Upper lobe of right lung (tissue), 1 donor: ENCODE results near the gene ARHGEF37. TPM values are rescaled to one million over a fixed set of nuclear protein-coding genes. Genes with fewer than 3 reads are reported as not detected.

Source experiments
- ATAC-seq: fragments of 200-7000 bp; cut with Tn5 transposase; one replicate; pipeline ENCODE4 v1.9.1; 2020; ENCODE audit warnings: mild to moderate bottlenecking, moderate library complexity
- DNase-seq: peaks from one replicate; pipeline ENCODE4 v3.0.0-alpha.2; 2020
- H3K27ac ChIP-seq: fragments of 200-600 bp; one replicate; pipeline ENCODE4 v1.8.0; 2022
- H3K27me3 ChIP-seq: fragments of 200-600 bp; one replicate; pipeline ENCODE4 v1.8.0; 2022; ENCODE audit warnings: mild to moderate bottlenecking
- H3K36me3 ChIP-seq: fragments of 200-600 bp; one replicate; pipeline ENCODE4 v1.8.0; 2022
- H3K4me1 ChIP-seq: fragments of 200-600 bp; one replicate; pipeline ENCODE4 v1.8.0; 2022
- H3K4me3 ChIP-seq: fragments of 200-600 bp; one replicate; pipeline ENCODE4 v1.8.0; 2022; ENCODE audit warnings: mild to moderate bottlenecking
- H3K9me3 ChIP-seq: fragments of 200-600 bp; one replicate; pipeline ENCODE4 v1.8.0; 2022
- intact Hi-C: fragments of 100-400 bp; cut with DNase I; formaldehyde crosslinking; loops from one replicate; pipeline ENCODE4 v1.11.0; 2022
- total RNA-seq: library from RNA; stranded (reverse); fragmentation: NEBNext Ultra II Directional; extraction: Animal tissue kit (Norgen Biotek cat#: 25700); gene quantifications from one replicate; pipeline ENCODE4 v1.2.1, GENCODE V29; 2021
- TF ChIP-seq, protein P1 (sequence below): fragments of 200-600 bp; IDR thresholded peaks from one replicate; pipeline ENCODE4 v1.8.0; 2022; ENCODE audit warnings: antibody characterized with exemption
- donor health status: DM: no; HTN: yes; CAD: no; lungs with severe emphysema.

ARHGEF37 gene
- total RNA-seq, 1 donor from 2014 or later: 13.3 TPM

DNA sequence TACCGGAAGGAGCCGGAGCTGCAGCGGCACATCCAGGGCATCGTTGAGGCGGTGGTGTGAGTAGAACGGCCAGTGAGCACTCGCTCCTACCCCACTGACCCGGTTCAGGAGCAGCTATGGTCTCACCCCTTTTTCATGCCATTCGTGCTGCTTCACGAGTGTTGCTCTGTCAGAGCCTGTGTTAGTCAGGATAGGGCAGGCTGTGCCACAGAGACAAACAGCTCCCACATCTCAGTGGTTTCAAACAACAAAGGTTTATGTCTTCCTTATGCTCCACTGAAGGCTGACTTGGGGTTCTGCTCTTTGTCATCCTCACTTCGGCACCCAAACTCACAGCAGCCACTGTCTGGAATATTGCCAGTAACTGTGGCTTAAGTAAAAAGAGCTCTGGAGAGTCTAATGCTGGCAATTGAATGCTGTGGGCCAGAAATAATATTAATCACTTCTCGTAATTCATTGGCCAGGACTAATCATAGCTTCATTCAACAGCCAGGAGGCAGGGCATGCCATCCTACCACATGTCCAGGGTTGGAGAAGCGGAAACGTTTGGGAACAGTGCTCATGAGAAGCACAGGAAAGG is 28.4 kb downstream of the ARHGEF37 start:
- intact Hi-C loops: no loop called here
- Histone ChIP-seq H3K9me3 (no peaks in the 10 kb centered on the region), H3K36me3 (peaks cover 18% of the 10 kb centered on the region), H3K27me3 (no peaks in the 10 kb centered on the region), H3K4me1 (peaks cover 6% of the 10 kb centered on the region), H3K4me3 (no peak overlapping the region), H3K27ac (no peak overlapping the region)
- TF ChIP-seq, protein P1, sequence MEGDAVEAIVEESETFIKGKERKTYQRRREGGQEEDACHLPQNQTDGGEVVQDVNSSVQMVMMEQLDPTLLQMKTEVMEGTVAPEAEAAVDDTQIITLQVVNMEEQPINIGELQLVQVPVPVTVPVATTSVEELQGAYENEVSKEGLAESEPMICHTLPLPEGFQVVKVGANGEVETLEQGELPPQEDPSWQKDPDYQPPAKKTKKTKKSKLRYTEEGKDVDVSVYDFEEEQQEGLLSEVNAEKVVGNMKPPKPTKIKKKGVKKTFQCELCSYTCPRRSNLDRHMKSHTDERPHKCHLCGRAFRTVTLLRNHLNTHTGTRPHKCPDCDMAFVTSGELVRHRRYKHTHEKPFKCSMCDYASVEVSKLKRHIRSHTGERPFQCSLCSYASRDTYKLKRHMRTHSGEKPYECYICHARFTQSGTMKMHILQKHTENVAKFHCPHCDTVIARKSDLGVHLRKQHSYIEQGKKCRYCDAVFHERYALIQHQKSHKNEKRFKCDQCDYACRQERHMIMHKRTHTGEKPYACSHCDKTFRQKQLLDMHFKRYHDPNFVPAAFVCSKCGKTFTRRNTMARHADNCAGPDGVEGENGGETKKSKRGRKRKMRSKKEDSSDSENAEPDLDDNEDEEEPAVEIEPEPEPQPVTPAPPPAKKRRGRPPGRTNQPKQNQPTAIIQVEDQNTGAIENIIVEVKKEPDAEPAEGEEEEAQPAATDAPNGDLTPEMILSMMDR: no peak
- DNase-seq (no peak), ATAC-seq (no peak)

- Histone ChIP-seq H3K36me3 (peaks cover 18% of the 10 kb centered on the region), H3K9me3 (no peaks in the 10 kb centered on the region), H3K4me1 (peaks cover 6% of the 10 kb centered on the region), H3K27ac (peak overlapping the region; percentile 4), H3K4me3 (no peak overlapping the region), H3K27me3 (no peaks in the 10 kb centered on the region)
- intact Hi-C loops: no loop called here
- no peak for DNase-seq
- no peak for ATAC-seq
- TF ChIP-seq, protein P1: no peak
Measured at GRCh38 chr5:149610589-149611255, 29.4 kb downstream of the ARHGEF37 start.

DNA sequence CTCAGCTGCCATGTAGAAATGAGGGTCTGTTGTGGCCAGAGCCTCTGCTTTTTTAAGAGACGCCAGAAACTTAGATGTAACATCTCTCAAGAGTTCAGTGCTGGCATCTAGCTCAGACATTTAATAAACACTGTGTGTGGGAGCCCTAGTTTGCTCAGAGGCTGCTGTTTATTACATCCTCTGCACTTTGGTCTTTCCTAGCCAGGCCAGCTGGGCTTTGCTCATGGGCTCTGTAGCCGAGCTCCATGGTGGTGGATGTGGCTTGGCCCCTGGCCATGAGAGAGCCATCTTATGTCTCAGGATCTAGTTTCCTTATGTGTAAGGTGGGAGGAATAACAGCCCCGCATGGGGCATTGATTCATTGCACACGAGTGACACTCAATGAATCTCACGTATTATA is 30.0 kb downstream of the ARHGEF37 start:
- H3K27me3 ChIP-seq: no peaks in the 10 kb centered on the region
- DNase-seq (no peak), ATAC-seq (peak; percentile 32)
- TF ChIP-seq, protein P1: no peak
- intact Hi-C loops: no loop called here
- H3K4me1 ChIP-seq: peaks cover under 1% of the 10 kb centered on the region
- peak overlapping the region; percentile 4 for H3K27ac ChIP-seq
- no peak overlapping the region for H3K4me3 ChIP-seq
- H3K9me3 ChIP-seq: no peaks in the 10 kb centered on the region
- H3K36me3 ChIP-seq: peaks cover 19% of the 10 kb centered on the region

GRCh38 chr5:149614034-149614907 is 33.0 kb downstream of the ARHGEF37 start:
- peaks cover 35% of the 10 kb centered on the region for H3K36me3 ChIP-seq
- H3K4me3 ChIP-seq: no peak overlapping the region
- no peak overlapping the region for H3K27ac ChIP-seq
- H3K4me1 ChIP-seq: no peaks in the 10 kb centered on the region
- H3K9me3 ChIP-seq: no peaks in the 10 kb centered on the region
- ATAC-seq (no peak), DNase-seq (no peak)
- TF ChIP-seq, protein P1: no peak
- intact Hi-C loops: no loop called here
- no peaks in the 10 kb centered on the region for H3K27me3 ChIP-seq

- TF ChIP-seq, protein P1: no peak
- intact Hi-C loops: no loop called here
- no peaks in the 10 kb centered on the region for H3K4me1 ChIP-seq
Measured at GRCh38 chr5:149615976-149616375, 34.7 kb downstream of the ARHGEF37 start.

More at GRCh38 chr5:149615976-149616375, 34.7 kb downstream of the ARHGEF37 start:
- DNase-seq: no peak
- Histone ChIP-seq H3K27me3 (no peaks in the 10 kb centered on the region), H3K9me3 (no peaks in the 10 kb centered on the region), H3K36me3 (peaks cover 40% of the 10 kb centered on the region), H3K27ac (no peak overlapping the region), H3K4me3 (no peak overlapping the region)
- no peak for ATAC-seq
